Measurements from ENCODE around the gene ARPP21.

ARPP21 gene

GRCh38 chr3:35643495-35643894 lies 4.2 kb downstream of the ARPP21 start:
- DNase-seq: no peak

DNA sequence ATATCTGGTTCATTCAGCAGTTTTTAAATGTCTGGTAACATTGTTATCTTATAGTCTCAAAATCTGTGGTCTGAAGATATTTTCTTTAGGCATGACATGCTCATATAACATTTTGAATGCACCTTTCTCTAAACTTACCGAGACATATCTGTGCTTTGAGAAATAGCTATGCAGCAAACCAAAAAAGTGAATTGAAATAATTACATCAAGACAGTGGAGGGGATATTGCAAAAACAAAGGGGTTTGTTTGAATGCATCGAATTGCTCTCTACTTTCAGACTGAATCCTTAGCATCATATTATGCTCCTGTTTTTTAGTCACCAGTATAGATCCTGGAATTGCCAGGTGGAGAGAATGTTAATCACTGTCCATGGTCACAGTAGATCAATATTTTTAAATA lies 5.1 kb downstream of the ARPP21 start:
- no peak for DNase-seq

GRCh38 chr3:35645189-35645588 lies 5.9 kb downstream of the ARPP21 start:
- no peak for DNase-seq

DNA sequence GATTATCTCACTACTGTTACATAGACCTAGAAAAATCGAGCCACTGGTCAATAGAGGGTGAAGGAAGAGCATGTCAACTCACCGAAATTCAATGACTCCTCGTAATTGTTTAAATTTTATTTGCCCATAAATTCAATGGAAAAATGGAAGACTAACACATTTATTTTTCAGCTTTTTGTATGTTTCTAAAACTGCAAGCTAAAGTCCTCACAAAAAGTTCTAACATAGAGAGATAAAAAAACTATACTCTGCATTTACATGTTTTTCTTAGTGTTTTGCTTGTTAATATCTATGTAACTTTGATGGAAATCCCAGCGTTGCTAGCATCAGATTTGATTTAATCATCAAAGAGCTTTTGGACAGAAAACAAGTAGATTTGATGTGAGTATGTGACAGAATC lies 6.8 kb downstream of the ARPP21 start:
- DNase-seq: no peak

- no peak for DNase-seq
These were observed 8.1 kb downstream of the ARPP21 start for GRCh38 chr3:35647461-35647860.

- no peak for DNase-seq
These were observed 9.0 kb downstream of the ARPP21 start for GRCh38 chr3:35648347-35648746.

GRCh38 chr3:35649405-35649804 lies 10.1 kb downstream of the ARPP21 start:
- DNase-seq: no peak

GRCh38 chr3:35651426-35651825 lies 12.1 kb downstream of the ARPP21 start:
- DNase-seq: no peak

DNA sequence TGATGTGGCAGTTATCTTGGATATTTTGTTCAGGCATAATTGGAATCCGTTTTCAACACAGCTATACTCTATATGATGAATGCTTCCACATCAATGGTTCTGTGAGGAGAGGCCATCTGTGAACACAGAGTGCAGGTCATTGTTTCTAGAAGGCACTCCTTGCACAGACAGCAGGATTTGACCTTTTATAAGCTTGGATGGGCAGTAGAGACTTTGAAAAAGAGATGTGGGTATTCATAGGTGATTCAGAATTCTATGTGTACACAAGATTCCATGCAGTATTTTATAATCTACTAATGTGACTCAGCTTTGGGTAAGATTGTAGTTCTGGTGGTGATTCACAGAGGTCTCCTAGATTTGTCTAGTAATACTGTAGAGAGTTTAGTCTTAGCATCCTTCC lies 12.5 kb downstream of the ARPP21 start:
- DNase-seq: no peak

DNA sequence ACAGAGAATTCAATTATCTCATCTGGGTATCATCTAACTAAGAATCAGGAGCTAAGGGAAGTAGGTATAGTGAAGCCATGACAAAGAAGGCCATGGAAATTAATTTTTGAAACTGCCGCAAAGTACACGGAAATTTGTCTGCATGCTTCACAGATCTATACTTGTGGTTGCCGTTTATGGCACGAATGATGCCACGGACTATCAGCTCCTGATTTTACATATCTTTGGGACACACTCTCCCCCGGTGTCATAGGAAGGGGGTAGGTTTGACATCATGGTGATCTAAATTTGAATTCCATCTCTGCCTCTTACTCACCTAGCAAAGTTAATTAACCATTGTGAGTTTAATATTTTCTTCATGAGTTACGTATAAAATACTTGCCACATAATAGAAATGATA lies 14.0 kb downstream of the ARPP21 start:
- no peak for DNase-seq

- DNase-seq: no peak
These were observed 15.2 kb downstream of the ARPP21 start for GRCh38 chr3:35654476-35654875.

- DNase-seq: no peak
These were observed 19.4 kb downstream of the ARPP21 start for GRCh38 chr3:35658686-35659085.

DNA sequence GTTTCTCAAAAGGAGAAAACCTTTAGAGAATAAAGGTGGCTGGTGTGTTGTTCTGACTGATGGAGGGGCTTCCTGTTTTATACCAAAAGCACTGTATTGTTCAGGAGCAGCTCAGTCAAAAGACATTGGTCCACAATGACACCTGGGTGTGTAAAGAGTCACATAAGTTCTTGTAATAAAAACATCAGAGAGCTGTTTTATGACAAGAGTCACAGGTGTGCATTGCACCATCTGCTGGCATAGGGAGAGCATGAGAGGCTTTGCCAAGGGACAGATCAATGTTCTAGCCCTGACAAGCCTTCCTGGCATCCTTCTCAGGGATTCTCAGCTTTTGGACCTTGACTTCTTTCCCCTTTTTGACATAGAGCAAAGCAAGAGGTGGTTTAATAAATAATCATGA lies 20.4 kb downstream of the ARPP21 start:
- no peak for DNase-seq

DNA sequence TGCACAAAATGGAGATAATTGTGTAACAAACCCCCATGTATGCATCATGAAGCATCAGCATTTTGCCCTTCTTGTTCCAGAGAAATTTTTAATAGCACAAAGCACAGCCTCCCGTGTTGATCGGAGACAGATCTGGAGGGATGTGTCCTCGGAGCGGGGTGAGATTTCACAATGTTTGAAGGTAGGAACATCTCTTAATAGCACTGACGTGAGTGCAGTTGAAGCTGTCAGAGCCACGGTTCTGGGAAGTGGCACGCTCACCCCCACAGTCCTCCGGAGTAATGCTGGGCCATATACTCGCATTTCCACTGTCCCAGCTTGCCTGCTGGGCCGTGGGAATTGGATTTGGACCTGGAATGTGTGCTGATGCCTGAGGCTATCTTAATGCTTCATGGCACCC lies 24.1 kb downstream of the ARPP21 start:
- no peak for DNase-seq

GRCh38 chr3:35664460-35664919 lies 25.2 kb downstream of the ARPP21 start:
- DNase-seq: peak; percentile 91

DNA sequence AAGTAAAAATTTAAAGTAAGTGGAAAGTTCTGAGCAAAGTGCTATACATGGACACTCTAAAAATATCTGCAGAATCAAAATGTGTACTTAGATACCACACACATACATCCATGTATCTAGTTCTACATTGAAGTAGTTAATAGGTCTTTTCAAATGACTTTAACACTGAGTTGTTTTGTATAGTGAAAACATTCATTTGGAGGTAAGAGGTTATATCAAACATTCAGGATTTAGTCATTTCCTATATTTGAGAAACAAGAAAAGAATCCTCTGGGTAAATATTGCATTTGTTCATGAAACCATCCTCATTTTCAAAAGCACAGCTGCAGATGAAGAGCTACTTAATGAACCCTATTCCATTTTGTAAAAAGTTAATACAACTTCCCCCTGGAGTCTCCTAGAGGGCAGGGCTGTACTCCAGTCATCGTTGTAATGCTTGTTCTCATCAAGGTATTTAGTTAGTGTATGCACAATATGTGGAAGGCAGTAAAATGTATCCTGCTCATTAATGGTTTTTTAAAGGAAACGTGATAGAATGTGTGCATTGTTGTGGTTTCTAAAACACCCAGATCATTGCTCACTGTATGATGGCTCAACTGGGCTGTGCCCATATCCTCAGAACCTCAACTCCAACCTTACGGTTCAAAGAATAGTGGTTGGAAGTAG lies 26.2 kb downstream of the ARPP21 start:
- DNase-seq: no peak

DNA sequence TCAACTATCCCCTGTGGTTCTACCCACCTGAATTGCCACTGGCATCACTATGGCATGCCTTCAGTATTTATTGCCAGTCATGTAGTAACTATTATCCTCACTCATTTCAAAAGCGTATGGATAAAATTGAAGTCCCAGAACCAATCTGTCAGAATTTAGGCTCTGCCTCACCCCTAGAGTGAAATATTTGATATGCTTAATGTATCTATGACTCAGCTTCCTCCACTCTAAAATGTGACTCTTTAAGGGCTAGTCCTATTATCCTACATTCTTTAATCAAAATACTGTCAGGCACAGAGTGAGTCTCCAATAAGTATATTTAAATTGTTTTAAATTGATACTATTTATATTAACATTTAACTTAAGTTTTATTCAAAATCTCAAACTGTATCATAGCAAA lies 27.6 kb downstream of the ARPP21 start:
- DNase-seq: no peak

DNA sequence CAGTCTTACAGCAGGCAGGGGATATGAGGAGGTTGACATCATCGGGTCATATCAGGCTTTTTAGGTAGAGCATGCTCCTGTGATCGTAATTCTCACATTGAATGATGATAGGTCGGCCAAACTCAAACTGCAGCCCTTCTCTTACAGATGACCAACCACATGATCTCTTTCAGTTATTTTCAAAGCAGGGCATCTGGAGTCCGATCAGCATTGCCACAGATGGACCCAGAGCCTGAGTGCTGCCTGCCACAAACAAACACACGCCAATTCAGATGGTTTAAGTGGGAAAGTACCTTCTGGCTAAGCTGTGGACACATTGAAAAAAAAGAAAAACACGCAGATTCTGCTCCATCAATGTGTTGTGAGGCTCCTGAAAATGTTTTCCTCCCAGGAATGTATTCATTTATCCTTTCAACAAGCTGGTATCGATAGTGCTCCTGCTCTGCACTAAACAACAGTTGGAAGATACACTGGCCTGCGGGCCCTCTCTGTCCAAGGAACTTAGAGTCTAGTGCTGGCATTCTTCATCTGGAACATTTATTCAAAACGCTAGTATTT lies 31.2 kb downstream of the ARPP21 start:
- no peak for DNase-seq

GRCh38 chr3:35671483-35671882 lies 32.2 kb downstream of the ARPP21 start:
- DNase-seq: no peak

DNA sequence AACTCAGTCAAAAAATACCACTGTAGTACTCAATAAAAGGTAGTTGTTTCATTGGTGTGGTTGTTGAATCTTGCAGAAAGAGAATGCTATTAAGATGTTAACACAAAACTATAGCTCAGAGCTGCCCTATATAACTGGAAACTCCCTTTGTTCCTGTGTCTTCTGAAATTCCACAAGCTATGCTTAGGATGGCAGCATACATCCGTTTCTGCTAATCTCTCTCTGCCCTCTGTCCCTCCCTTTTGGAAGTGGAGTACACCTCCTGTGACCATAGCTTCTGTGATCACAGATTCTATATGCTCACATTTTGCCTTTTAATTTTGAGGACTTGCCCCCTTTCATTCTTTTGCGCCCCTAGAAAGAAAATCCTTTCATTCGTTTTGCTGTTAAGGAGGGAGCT lies 33.7 kb downstream of the ARPP21 start:
- no peak for DNase-seq

- DNase-seq: no peak
These were observed 35.3 kb downstream of the ARPP21 start for GRCh38 chr3:35674451-35675109.

GRCh38 chr3:35675206-35675605 lies 35.9 kb downstream of the ARPP21 start:
- no peak for DNase-seq

- no peak for DNase-seq
These were observed 36.3 kb downstream of the ARPP21 start for GRCh38 chr3:35675621-35676020.

DNA sequence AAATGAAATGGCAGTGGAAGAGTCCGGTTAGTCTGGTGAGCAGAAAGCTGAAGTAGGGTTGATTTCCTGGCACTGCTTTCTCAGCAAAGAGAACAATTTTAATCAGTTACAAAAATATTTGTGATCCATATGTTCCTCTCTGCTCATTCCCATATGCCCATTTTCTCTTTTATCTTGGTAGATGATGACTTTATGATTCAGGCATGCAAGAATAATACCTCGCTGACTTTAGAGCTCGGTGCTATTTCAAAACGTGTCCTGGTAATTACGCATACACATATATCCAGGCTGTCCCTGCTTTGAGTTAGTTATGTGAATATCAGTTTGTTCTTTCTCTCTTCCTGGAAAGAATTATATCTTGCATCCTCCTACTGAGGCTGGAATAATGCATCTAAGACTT lies 38.5 kb downstream of the ARPP21 start:
- DNase-seq: no peak
